ENCODE measurements around the gene WNT9B.
"Not testable (repeated sequence)": the region's sequence is repeated elsewhere in the genome, so short reads cannot be mapped to it uniquely, and the experiment has no call there.

The WNT9B gene

DNA sequence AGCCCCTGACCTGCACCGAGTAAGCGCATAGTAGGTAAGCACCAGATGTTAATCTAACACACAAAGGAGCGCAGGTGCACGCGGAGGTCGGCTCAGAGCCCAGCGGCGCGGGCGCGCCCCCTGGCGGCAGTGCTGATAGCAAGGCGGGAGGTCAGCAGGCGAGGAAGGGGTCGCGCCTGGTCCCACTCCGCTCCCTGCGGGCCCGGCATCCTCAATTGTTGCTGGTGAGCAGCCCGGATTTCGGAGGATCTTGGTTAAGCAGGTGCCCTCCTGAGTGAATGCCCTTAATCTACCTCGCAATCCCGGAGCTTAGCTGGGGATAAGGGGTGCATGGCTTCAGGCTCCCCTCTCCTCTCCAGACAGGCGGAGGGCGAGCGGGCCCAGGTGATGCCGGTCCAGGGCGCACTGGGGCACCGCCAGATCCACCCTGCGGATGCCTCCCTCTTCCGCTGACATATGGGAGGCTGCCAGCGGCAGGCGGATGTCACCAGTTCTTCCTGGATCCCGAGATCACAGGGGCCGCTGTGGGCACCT is 28.9 kb upstream of the WNT9B start:
- no peak for DNase-seq (ENCODE audit: low spot score)

DNA sequence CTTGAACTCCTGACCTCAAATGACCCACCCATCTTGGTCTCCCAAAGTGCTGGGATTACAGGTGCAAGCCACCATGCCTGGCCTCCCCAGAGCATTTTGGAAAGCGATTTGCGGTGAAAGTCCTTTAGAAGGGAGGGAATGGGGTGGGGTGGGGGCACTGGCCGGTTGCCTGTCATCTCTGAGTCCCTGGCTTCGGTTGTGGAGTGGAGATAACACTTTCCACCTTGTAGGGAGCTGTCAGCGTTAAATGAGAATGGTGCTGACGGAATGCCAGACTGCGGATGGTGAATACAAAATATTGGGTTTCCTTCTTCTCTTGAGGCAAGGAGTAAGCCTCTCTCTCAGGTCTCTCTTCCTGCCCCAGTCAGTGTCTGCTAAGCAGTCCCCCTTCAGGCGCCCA is 27.7 kb upstream of the WNT9B start:
- no peak for DNase-seq (ENCODE audit: low spot score)

DNA sequence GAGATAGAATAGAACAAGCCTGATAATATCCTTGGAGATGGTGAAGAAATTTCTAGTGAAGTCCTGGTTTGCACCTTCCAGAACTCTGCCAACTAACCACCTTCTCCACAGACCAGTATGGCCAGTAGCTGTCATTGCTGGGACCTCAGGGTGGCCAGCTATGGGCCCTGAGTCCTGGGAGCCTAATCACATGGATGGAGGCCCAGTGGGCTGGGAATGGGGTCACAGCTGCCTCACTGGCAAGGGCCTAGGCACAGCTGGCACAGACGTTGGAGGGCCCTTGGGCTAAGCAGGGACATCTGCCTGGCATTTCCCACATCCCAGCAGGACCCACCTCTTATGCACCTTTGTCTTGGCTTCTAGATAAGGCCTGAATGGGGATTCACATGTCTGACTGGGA is 25.3 kb upstream of the WNT9B start:
- DNase-seq (ENCODE audit: low spot score) = no peak

DNA sequence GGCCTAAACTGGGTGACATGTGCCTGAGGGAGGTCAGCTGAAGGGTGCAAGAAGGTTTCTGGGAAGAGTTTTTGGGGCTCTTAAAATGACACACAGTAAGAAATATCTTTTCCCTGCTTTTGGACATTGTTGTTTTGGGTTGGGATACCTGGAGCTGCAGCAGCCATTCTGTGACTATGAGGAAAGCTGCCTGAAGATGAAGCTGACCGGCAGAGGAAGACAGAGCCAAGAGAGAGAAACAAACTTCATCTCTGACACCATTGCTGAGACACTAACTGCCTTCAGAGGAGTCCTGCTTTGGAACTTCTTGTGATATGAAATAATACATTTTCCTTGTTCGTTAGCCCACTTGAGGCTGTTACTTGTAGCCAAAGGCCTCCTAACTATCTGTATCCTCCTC is 24.1 kb upstream of the WNT9B start:
- DNase-seq (ENCODE audit: low spot score) = no peak

DNA sequence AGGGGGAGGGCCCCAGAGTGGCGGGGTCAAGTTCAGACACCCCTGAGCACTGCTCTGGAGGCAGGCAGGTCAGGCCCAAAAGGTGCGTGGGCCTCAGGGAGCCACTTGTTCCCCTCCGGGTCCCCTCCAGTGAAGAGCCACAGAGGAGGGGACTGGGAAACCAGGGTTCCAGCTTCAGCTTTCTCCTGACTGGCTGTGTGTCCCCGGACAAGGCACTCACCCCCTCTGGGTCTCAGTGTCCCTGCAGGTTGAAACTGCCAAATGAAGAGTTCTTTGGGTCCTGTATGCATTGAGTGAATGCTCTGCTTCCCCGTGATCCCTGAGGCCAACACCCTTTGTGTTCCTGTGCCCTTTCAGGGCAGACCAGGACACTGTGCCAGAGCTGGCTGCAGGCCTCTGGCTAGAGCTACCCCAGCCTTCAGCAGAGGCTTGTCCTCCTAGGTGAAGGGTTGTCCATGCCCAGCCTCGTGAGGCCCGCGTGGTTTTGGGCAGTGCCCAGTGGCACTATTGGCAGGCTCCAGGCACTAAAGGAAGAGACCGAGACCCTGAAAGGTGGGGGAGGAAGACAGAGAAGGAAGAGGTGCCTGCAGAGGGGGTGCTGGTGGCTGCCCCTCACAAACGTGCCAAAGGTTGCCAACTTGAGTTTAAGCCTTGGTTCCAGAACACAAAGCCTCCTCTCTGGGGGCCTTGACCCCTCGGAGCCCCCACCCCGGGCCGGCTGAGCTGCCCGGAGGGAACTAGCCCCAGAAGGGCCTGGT is 19.6 kb upstream of the WNT9B start:
- DNase-seq (ENCODE audit: low spot score) = no peak

DNA sequence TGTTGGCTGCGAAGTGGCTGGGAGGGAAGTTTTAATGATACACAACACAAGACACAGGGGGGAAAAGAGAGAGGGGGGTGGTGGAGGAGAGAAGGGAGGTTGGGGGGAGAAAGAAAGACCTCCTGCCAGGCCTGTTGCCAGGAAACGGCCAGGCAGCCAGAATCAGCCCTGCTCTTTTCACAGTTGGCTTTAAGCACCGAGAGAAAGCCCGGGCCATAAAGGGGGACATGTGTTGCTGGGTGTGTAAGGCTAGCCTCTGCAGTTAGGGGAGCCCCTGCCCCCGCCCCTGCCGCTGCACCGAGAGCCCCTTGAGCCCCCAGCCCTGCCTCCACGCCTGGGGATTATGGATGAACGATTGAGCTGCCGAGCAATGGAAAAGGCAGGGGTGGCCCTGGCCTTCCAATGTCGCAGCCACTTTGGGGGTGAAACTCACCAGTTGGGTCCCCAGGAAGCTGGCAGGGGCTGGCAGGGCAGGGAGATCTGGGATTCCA is 19.0 kb upstream of the WNT9B start:
- DNase-seq (ENCODE audit: low spot score) = no peak

DNA sequence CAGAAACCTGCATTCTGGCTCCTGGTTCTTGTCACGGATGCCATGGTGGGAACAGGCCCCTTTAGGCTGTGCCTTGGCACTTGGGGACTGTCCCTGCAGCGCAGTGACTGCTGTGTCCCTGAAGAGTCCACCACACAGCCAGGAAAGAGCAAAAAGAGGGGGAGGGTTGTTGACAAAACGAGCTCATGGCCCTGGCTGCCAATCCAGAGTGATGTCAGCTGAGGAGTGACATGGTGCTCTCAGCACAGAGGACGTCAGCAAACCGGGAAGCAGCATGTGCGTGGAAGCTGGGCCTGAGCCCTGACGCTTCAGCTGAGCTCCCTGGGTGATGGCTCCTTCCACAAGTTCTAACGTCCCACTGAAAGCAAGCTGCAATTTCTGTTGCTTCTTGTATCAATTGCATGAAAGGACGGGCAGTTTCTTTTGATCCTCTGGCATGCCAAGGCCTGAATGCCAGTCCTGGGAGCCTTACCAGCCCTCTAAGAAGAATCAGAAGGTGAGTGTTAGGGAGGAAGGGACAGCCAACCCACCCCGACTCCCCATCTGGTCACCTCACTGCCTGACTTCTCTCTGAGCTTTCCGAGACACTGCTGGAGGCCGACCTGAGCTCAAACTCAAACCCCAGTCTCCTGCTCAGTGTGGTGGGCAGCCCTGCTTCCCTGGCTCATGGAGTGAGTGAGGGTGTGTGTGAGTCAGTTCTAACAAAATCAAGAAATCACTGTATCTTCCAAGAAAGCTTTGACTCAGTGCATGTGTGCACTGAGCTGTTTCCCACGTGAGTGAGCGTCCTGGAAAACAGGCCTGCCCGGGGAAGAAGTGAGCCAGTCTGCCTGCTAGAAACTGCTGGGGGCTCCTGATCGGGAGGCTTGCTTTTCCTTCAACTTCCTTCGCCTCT is 18.2 kb upstream of the WNT9B start:
- DNase-seq (ENCODE audit: low spot score) = no peak

DNA sequence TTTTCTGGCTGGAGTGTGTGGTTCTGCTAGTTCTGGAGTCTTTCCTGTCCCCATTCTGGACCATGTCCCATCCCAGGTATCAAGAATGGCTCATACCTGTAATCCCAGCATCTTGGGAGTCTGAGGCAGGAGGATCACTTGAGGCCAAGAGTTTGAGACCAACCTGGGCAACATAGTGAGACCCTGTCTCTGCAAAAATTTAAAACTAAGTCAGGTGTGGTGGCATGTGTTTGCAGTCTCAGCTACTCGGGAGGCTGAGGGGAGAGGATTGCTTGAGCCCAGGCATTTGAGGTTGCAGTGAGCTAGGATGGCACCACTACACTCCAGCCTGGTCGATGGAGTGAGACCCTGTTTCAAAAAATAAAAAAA is 17.6 kb upstream of the WNT9B start:
- DNase-seq (ENCODE audit: low spot score) = no peak

DNA sequence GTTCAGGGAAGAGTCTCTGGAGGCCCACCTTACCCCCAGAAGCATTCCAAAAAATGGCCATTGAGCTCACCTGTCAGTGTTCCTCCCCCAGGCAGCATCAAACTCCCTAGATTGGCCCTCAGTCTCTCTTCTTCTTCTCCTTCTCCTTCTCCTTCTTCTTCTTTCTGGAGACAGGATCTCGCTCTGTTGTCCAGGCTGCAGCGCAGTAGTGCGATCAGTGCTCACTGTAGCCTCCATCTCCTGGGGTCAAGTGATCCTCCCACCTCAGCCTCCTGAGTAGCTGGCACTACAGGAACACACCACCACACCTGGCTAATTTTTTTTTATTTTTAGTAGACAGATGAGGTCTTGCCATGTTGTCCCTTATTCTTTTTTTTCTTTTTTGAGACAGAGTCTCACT is 16.5 kb upstream of the WNT9B start:
- DNase-seq (ENCODE audit: low spot score) = no peak

DNA sequence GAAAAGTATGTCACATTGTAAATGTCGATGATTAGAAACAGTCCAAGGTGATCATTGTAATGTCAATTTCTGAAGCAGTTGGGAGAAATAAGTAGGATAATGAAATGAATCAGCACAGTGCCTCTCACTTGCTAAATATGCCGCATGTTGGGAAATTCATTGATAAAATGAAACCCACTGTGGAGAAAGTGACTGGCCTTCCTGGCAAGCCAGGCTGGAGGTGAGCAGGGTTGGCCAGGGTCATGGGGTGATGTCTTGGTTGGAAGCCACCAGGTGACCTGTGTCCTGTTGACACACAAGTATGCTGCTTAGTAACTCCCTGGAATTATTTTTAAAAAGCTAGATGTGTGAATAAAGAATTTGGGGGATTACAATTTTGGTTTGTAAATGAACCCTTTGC is 14.9 kb upstream of the WNT9B start:
- DNase-seq (ENCODE audit: low spot score) = no peak

DNA sequence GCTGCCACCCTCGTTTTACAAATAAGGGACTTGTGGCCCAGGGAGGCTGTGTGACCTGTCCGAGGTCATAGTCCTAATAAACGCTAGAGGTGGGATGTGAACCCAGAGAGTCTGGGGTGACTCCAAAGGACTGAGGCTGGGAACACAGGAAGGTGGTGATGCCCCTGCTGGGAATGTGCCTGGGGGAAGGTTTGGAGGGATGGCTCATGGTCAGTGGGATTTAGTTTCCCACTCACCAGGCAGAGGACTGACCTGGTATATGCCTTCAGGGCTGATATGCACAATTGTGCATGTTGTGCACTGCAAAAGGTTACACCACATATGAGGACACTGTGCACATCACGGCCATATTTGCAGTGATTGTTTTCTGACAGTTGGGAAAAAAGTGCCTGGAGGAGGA is 13.9 kb upstream of the WNT9B start:
- DNase-seq (ENCODE audit: low spot score) = no peak

DNA sequence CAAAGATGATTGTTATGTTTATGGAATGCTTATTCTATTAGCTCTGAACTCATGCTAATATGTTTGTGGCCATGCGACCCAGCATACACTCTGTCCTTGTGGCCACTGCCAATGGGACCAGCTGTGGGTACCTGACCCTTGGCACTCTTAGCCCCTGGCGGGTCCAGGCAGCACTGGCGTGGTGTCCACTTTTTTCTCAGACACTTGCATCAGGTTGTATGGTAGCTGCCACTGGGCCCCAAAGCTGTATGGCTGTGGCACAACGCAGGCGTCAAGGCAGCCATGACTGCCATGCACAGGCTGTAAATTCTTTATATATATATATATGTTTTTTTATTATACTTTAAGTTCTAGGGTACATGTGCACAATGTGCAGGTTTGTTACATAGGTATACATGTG is 12.2 kb upstream of the WNT9B start:
- no peak for DNase-seq (ENCODE audit: low spot score)

DNA sequence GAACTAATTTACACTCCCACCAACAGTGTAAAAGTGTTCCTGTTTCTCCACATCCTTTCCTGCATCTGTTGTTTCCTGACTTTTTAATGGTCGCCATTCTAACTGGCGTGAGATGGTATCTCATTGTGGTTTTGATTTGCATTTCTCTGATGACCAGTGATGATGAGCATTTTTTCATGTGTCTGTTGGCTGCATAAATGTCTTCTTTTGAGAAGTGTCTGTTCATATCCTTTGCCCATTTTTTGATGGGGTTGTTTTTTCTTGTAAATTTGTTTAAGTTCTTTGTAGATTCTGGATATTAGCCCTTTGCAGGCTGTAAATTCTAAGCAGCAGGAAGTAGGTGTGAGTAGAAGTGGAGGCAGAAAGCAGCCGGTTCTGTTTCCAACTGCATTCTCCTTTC is 10.8 kb upstream of the WNT9B start:
- not testable (repeated sequence) for DNase-seq (ENCODE audit: low spot score)

DNA sequence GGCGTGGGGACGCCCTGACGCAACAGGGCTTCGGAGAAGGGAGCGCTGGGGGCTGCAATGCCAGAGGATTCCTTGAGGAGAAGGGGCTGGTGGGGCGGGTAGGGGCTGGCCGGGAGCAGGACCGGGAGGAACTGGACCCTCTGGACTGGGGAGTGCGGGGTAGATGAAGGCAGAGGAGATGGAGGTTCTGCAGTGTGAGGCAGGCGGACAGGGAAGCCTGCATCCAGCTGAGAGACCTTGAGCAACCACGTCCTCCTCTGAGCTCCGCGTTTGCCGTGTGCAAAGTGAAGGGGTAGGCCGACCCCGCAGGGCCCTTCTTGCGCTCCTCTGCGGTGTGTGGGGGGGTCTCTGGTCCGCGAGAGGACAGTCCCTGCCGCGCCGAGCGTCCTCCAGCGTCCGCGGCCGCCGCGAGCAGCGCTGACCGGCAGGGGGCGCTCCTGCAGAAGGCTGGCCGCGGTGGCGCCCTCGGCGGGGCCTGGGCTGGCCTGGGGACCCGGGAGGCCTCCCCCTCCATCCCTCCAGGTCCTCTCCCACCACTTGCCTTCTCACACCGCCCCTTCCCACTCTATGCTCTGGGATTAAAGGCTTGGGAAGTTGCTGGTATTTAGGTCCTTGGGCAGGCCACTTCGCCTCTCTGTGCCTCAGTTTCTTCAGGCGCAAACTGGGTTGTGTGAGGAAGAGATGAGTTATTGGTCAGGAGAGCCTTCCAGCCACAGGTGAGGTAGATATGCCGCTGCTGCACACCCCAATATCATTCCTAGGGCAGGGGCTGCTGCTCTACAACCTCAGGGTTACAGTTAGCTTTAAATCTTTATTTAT is 9.6 kb upstream of the WNT9B start:
- DNase-seq (ENCODE audit: low spot score) = no peak

DNA sequence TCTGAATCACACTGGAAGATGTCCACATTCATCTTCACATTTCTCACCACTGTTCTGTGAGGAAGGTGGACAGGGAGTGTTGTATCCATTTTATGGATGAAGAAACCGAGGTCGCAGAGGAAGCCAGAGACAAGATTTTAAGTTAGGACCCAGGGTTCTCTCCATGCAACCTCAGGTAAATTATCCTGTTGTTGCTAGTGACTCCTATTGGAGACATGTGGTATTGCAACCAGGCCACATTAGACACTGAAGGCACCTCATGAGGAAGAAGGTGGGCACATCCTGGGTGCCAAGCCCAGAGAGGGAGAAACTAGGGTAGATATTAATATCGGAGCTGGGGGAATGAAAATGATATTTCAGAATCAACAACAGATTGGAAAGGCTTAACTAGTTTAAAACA is 8.5 kb upstream of the WNT9B start:
- no peak for DNase-seq (ENCODE audit: low spot score)

DNA sequence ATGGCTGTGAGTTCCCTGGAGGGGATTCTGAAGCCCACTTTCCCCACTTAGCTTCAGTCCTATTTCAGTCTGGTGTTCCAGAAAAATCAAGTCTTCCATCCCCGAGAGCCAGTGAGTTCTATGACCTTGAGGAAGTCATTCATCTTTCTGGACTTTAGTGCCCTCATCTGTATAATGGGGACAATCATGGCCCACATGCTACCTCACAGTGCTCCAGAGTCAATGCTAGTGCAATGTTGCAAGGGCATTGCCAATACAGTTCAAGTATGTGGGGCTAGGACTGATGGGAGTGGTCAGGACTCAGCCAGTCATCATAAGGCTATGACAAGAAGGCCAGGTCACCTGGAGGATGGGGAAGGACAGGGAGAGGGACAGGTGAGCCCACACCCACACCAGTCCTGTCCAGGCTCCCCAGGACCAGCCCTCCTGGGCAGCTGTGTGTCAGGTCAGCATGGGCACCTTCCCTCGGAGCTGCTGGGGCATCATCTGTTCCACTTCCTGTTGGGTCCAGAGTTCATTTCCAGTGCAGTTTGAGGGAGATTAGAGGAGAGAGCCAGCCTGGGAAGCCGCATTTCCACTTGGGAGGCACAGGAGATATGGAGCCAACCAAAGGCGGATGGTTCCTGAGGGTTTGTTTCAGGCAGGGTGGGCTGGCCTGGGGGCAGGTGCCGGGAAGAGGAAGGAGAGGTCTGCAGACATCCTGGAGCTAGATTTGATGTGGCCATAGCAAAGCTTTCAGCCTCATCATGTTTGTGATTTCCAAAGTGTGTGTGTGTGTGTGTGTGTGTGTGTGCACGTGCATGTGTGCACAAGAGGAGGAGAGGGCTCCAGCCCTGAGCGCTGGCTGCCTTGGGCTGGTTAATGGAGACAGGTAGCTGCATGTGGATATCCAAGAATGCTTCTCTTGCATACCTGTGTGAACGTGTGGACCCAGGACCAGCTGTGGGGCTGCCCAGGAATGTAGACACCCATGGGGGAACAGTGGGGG is 3.9 kb upstream of the WNT9B start:
- DNase-seq (ENCODE audit: low spot score) = no peak

DNA sequence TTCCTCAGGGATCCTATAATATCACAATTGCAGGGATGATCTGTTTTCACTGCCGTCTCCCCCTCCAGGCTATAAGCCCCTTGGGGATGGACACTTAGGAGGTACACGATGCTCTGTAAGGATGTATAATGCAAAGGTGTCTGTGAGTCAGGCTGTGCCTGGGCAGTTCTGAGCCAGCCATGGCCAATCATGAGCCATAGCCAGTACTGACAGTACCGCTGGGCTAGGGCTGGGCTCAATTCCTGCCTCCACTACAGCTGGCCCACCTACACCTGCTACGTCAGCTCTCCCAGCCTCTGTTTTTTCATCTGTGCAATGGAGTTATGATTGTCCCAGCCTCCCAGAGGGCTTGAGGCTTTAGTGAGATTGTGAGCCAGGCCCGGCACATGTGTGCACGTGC is 2.8 kb upstream of the WNT9B start:
- DNase-seq (ENCODE audit: low spot score) = no peak

DNA sequence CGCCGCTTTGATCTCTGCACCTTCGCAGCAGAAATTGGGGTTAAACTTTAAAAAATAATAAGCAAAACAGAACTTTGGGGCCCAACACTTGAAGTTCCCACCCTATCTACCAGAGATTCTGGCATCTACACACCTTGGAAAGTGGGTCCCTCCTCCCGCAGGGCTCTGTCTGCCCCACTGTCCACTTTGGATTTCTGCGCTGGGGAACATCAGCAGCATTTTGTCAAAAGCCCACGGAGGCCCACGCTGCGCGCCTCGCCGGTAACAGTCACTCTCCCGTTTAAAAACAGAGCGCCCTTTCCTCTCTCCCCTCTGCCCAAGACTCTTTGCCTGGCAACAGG is 725 bp upstream of the WNT9B start:
- DNase-seq (ENCODE audit: low spot score) = no peak

DNA sequence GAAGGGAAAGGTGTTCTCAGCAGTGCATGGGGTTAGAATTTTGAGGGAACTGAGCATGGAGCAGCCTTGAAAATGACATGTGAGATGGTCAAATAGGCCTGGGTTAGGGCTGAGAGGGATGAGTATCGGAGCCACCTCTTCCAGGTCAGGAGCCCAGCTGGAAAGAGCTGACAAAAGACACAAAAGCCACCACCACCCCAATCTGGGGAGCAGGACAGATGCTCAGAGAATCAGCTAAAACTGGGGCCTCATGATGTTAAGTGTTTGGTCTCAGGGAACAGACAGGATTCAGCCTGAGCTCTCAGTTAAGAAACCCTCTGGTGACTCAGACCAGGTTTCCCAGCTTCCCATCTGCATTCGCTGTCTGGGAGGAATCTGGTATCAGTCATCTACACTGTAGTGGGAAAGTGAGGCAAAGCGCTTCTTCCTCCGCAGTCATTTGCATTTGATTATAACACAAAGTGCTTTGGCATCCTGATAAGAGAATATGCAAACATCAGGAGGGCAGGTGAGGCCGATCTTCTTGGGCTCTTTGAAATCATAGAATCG is 2.6 kb downstream of the WNT9B start:
- DNase-seq (ENCODE audit: low spot score) = no peak

DNA sequence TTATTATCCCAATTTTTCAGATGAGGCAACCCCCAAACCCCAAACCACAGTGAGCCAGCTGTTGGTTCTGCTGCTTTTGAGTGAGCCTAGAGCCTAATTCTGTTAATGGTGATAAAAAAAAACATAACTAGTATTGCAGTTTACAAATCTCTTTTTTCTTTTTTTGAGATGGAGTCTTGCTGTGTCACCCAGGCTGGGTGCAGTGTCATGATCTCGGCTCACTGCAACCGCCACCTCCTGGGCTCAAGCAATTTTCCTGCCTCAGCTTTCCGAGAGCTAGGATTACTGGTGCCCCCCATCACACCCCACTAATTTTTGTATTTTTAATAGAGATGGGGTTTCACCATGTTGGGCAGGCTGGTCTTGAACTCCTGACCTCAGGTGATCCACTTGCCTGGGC is 3.1 kb downstream of the WNT9B start:
- no peak for DNase-seq (ENCODE audit: low spot score)

DNA sequence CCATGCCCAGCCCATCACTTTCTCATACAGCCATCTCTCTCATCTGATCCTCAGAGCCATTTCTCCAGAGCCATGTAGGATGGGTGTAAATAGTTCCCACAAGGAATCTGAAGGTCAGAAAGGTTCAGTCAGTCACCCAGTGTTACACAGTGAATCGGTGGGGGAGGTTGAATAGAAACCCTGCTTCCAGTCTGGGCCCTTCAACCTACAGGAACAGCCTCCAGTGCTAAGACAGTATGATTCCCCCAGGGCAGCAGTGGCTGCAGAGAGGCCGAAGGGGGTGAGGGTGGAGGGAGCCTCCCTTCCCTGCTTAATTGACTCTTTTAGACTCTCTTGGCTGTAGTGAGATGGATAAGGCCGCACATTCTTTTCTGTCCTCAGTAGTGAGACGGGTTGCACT is 3.6 kb downstream of the WNT9B start:
- no peak for DNase-seq (ENCODE audit: low spot score)

Data from CD4-positive, alpha-beta T cell treated with Interleukin-2 at 100 ng/mL for 4 hours (primary cell).